ENCODE results near the gene PMFBP1.
A peak's percentile ranks its signal among the peaks of the same experiment; 100 is the strongest.
"Not testable (repeated sequence)": the region's sequence is repeated elsewhere in the genome, so short reads cannot be mapped to it uniquely, and the experiment has no call there.

PMFBP1 gene

GRCh38 chr16:72093448-72094265, 78.3 kb downstream of the PMFBP1 start, which contains the start of the genes DHX38 and TXNL4B:
Gene DHX38 (plus strand): TSS chr16:72093847. CDS start chr16:72096158, 2,311 bp downstream.
Gene TXNL4B (minus strand): TSS chr16:72093620. CDS start chr16:72090749, 2,871 bp downstream.
- FAIRE-seq (peak; percentile 67), DNase-seq (ENCODE audit: insufficient read length) (peak; percentile 95)
- TF ChIP-seq POLR2A (IDR thresholded peaks at IDR 0.05; ENCODE audit: low read depth, low read length): peak; percentile 85
- TF ChIP-seq TAF1 (IDR thresholded peaks at IDR 0.05; ENCODE audit: borderline replicate concordance, low read depth, low read length): peak; percentile 85; the same call in 1 of the 2 replicates
- peak; percentile 92 for TF ChIP-seq POLR2AphosphoS5 (IDR thresholded peaks at IDR 0.05; ENCODE audit: low read depth, low read length)

- TF ChIP-seq POLR2A (IDR thresholded peaks at IDR 0.05; ENCODE audit: low read depth, low read length) (no peak), POLR2AphosphoS5 (IDR thresholded peaks at IDR 0.05; ENCODE audit: low read depth, low read length) (no peak), TAF1 (IDR thresholded peaks at IDR 0.05; ENCODE audit: borderline replicate concordance, low read depth, low read length) (no peak)
- FAIRE-seq (no peak), DNase-seq (ENCODE audit: insufficient read length) (no peak)
Observed at GRCh38 chr16:72092832-72093447, 79.0 kb downstream of the PMFBP1 start.

GRCh38 chr16:72091217-72091616, 80.7 kb downstream of the PMFBP1 start:
- FAIRE-seq: no peak
- TF ChIP-seq POLR2A (IDR thresholded peaks at IDR 0.05; ENCODE audit: low read depth, low read length) (no peak), POLR2AphosphoS5 (IDR thresholded peaks at IDR 0.05; ENCODE audit: low read depth, low read length) (no peak), TAF1 (IDR thresholded peaks at IDR 0.05; ENCODE audit: borderline replicate concordance, low read depth, low read length) (no peak)

GRCh38 chr16:72085002-72085401, 87.0 kb downstream of the PMFBP1 start:
- TF ChIP-seq POLR2A (IDR thresholded peaks at IDR 0.05; ENCODE audit: low read depth, low read length) (no peak), TAF1 (IDR thresholded peaks at IDR 0.05; ENCODE audit: borderline replicate concordance, low read depth, low read length) (no peak)

More at GRCh38 chr16:72091217-72091616, 80.7 kb downstream of the PMFBP1 start:
- DNase-seq (ENCODE audit: insufficient read length): no peak

GRCh38 chr16:72084445-72084844, 87.5 kb downstream of the PMFBP1 start:
- DNase-seq (ENCODE audit: insufficient read length) (no peak), FAIRE-seq (no peak)
- TF ChIP-seq POLR2AphosphoS5 (IDR thresholded peaks at IDR 0.05; ENCODE audit: low read depth, low read length) (no peak), POLR2A (IDR thresholded peaks at IDR 0.05; ENCODE audit: low read depth, low read length) (no peak), TAF1 (IDR thresholded peaks at IDR 0.05; ENCODE audit: borderline replicate concordance, low read depth, low read length) (no peak)

More at GRCh38 chr16:72085002-72085401, 87.0 kb downstream of the PMFBP1 start:
- FAIRE-seq: no peak
- no peak for DNase-seq (ENCODE audit: insufficient read length)

GRCh38 chr16:72083778-72084404, 88.1 kb downstream of the PMFBP1 start:
- DNase-seq (ENCODE audit: insufficient read length) (no peak), FAIRE-seq (no peak)

GRCh38 chr16:72076991-72077706, 94.8 kb downstream of the PMFBP1 start:
- not testable (repeated sequence) for FAIRE-seq; DNase-seq (ENCODE audit: insufficient read length)

More at GRCh38 chr16:72083778-72084404, 88.1 kb downstream of the PMFBP1 start:
- TF ChIP-seq TAF1 (IDR thresholded peaks at IDR 0.05; ENCODE audit: borderline replicate concordance, low read depth, low read length) (no peak), POLR2A (IDR thresholded peaks at IDR 0.05; ENCODE audit: low read depth, low read length) (no peak), POLR2AphosphoS5 (IDR thresholded peaks at IDR 0.05; ENCODE audit: low read depth, low read length) (no peak)

GRCh38 chr16:72075067-72075466, 96.9 kb downstream of the PMFBP1 start:
- DNase-seq (ENCODE audit: insufficient read length); FAIRE-seq: not testable (repeated sequence)

- FAIRE-seq (no peak), DNase-seq (ENCODE audit: insufficient read length) (no peak)
- TF ChIP-seq TAF1 (IDR thresholded peaks at IDR 0.05; ENCODE audit: borderline replicate concordance, low read depth, low read length) (no peak), POLR2A (IDR thresholded peaks at IDR 0.05; ENCODE audit: low read depth, low read length) (no peak), POLR2AphosphoS5 (IDR thresholded peaks at IDR 0.05; ENCODE audit: low read depth, low read length) (no peak)
Observed at GRCh38 chr16:72073560-72074230, 98.3 kb downstream of the PMFBP1 start.

- DNase-seq (ENCODE audit: insufficient read length) (no peak), FAIRE-seq (no peak)
- TF ChIP-seq POLR2A (IDR thresholded peaks at IDR 0.05; ENCODE audit: low read depth, low read length): no peak
- TF ChIP-seq TAF1 (IDR thresholded peaks at IDR 0.05; ENCODE audit: borderline replicate concordance, low read depth, low read length): no peak
- TF ChIP-seq POLR2AphosphoS5 (IDR thresholded peaks at IDR 0.05; ENCODE audit: low read depth, low read length): no peak
Observed at GRCh38 chr16:72072514-72073342, 99.2 kb downstream of the PMFBP1 start.
